B cell (primary cell): Measurements from ENCODE around the gene MLLT6. TPM values are rescaled to one million over a fixed set of nuclear protein-coding genes. Genes with fewer than 3 reads are reported as not detected.

Experiments
- ATAC-seq: fragments of 200-7000 bp; cut with Tn5 transposase; one replicate; pipeline ENCODE4 v1.10.0; 2021; ENCODE audit warnings: low read depth, mild to moderate bottlenecking, moderate number of reproducible peaks, moderate library complexity
- CTCF ChIA-PET: fragments of 350-600 bp; sonication (Branson Sonifier 250); formaldehyde crosslinking; loops from one replicate; lab custom pipeline; 2021; ENCODE audit warnings: antibody characterized with exemption, inconsistent platforms; lab: Charles Lee
- POLR2A ChIA-PET: fragments of 350-600 bp; sonication (Branson Sonifier 250); formaldehyde crosslinking; loops from one replicate; lab custom pipeline; 2021; ENCODE audit warnings: antibody characterized with exemption; lab: Charles Lee
- DNase-seq: peaks from one replicate; pipeline ENCODE4 v3.0.0; 2013
- H2AFZ ChIP-seq: 2 replicates; pipeline ENCODE4 v1.6.1; 2012; ENCODE audit warnings: mild to moderate bottlenecking, low read depth, low read length; ENCODE audit not compliant: insufficient read depth, poor library complexity, severe bottlenecking
- H3K27ac ChIP-seq, 2 donors: 1 replicate in 1 of 2; 2 replicates in 1 of 2; pipeline ENCODE4 v1.5.1; 2012 to 2013; ENCODE audit warnings: low read length in 2 of 2, mild to moderate bottlenecking in 2 of 2, moderate library complexity in 1 of 2
- H3K27me3 ChIP-seq, 4 experiments: fragments of 200-600 bp in 1 of 4; sonication (generic) in 1 of 4; replicated peaks in 1 of 4; 1 replicate in 2 of 4; 2 replicates in 2 of 4; pipeline versions ENCODE4 v1.6.1 to v1.7.0; 2013 to 2016; ENCODE audit warnings: low read length in 3 of 4, mild to moderate bottlenecking in 2 of 4, mixed read lengths in 1 of 4, moderate library complexity in 1 of 4; ENCODE audit not compliant: insufficient read depth in 4 of 4, control insufficient read depth in 3 of 4; ENCODE audit errors: control extremely low read depth in 1 of 4
- H3K36me3 ChIP-seq, 2 experiments: replicated peaks in 1 of 2; 1 replicate in 1 of 2; 2 replicates in 1 of 2; pipeline versions ENCODE4 v1.6.1 to v1.7.1; 2013; ENCODE audit warnings: low read length in 1 of 2; ENCODE audit not compliant: insufficient read depth in 2 of 2, control insufficient read depth in 1 of 2; ENCODE audit errors: control extremely low read depth in 1 of 2, extremely low read depth in 1 of 2
- H3K4me1 ChIP-seq, 2 donors: fragments of 200-600 bp in 1 of 2; sonication (generic) in 1 of 2; 1 replicate in 1 of 2; 2 replicates in 1 of 2; pipeline versions ENCODE4 v1.5.1 to v1.6.1; 2013 to 2017; ENCODE audit warnings: low read length in 2 of 2; ENCODE audit not compliant: control insufficient read depth in 2 of 2, insufficient read depth in 2 of 2
- H3K4me2 ChIP-seq: replicated peaks from 2 replicates; pipeline ENCODE3; 2012; ENCODE audit warnings: mild to moderate bottlenecking, low read depth, low read length; ENCODE audit not compliant: poor library complexity, severe bottlenecking
- H3K4me3 ChIP-seq, 5 experiments: fragments of 200-600 bp in 1 of 5; sonication (generic) in 1 of 5; 1 replicate in 3 of 5; 2 replicates in 2 of 5; pipeline versions ENCODE4 v1.5.1 to v1.7.0; 2011 to 2016; ENCODE audit warnings: low read length in 4 of 5, mild to moderate bottlenecking in 4 of 5, low read depth in 2 of 5, control low read depth in 1 of 5, moderate library complexity in 1 of 5; ENCODE audit not compliant: insufficient read depth in 1 of 5; ENCODE audit errors: control extremely low read depth in 1 of 5, extremely low read depth in 1 of 5
- H3K79me2 ChIP-seq: fragments of 200-600 bp; sonication (generic); one replicate; pipeline ENCODE4 v1.6.0; 2016; ENCODE audit warnings: low read length; ENCODE audit not compliant: control insufficient read depth, insufficient read depth
- H3K9ac ChIP-seq: fragments of 200-600 bp; sonication (generic); 2 replicates; pipeline ENCODE4 v1.6.1; 2017; ENCODE audit warnings: mild to moderate bottlenecking, low read length, moderate library complexity
- H3K9me3 ChIP-seq, 3 donors: one replicate each; pipeline versions ENCODE4 v1.6.1 to v1.7.1; 2013; ENCODE audit warnings: low read length in 2 of 3; ENCODE audit not compliant: control insufficient read depth in 2 of 3, insufficient read depth in 1 of 3; ENCODE audit errors: control extremely low read depth in 1 of 3
- H4K20me1 ChIP-seq: 2 replicates; pipeline ENCODE4 v1.6.0; 2012; ENCODE audit warnings: mild to moderate bottlenecking, low read length; ENCODE audit not compliant: insufficient read depth, control insufficient read depth, poor library complexity, severe bottlenecking
- H3K27ac Mint-ChIP-seq: one replicate; pipeline ENCODE4 v1.8.0; 2021; ENCODE audit warnings: mixed read lengths
- H3K27me3 Mint-ChIP-seq: one replicate; pipeline ENCODE4 v1.8.0; 2021; ENCODE audit warnings: mixed read lengths
- H3K4me1 Mint-ChIP-seq: one replicate; pipeline ENCODE4 v1.8.0; 2021; ENCODE audit warnings: mixed read lengths
- H3K4me3 Mint-ChIP-seq: one replicate; pipeline ENCODE4 v1.8.0; 2021; ENCODE audit warnings: mixed read lengths
- H3K9me3 Mint-ChIP-seq: one replicate; pipeline ENCODE4 v1.8.0; 2022; ENCODE audit warnings: mixed read lengths; ENCODE audit not compliant: insufficient read depth
- EZH2 ChIP-seq: IDR thresholded peaks from 2 replicates; pipeline ENCODE4 v1.6.1; 2012; ENCODE audit warnings: borderline replicate concordance, low read depth, mild to moderate bottlenecking, moderate library complexity, low read length; ENCODE audit not compliant: insufficient read depth, poor library complexity, severe bottlenecking
- WGBS: methylation state at CpG from one replicate; pipeline ENCODE4 v1.1.5; 2013; ENCODE audit warnings: missing lambda C conversion rate; ENCODE audit not compliant: insufficient coverage; 5-methylcytosine and 5-hydroxymethylcytosine counted together
- intact Hi-C: fragments of 100-400 bp; cut with micrococcal nuclease; formaldehyde crosslinking; loops from one replicate; pipeline ENCODE4 v1.10.0; 2022
- polyA plus RNA-seq: library from polyadenylated mRNA; depleted of rRNA; stranded (reverse); fragments of >200 nt; gene quantifications from 2 replicates; pipeline ENCODE4 v1.2.3, GENCODE V29; 2012
- total RNA-seq, 2 donors: library from RNA; stranded (reverse); fragments of 120-200 nt in 1 of 2; gene quantifications; 1 replicate in 1 of 2; 2 replicates in 1 of 2; pipeline versions ENCODE4 v1.2.3 to v1.2.4, GENCODE V29; 2013 to 2022
- TF ChIP-seq, protein P1 (sequence below): fragments of 200-600 bp; IDR thresholded peaks from one replicate; pipeline ENCODE4 v1.8.0; 2022; ENCODE audit warnings: antibody characterized with exemption, mild to moderate bottlenecking

Gene MLLT6
- total and polyA plus RNA-seq, 2 donors (not counting 1 experiment from before 2014, with no cell fraction given) = 165 to 288 TPM

DNA sequence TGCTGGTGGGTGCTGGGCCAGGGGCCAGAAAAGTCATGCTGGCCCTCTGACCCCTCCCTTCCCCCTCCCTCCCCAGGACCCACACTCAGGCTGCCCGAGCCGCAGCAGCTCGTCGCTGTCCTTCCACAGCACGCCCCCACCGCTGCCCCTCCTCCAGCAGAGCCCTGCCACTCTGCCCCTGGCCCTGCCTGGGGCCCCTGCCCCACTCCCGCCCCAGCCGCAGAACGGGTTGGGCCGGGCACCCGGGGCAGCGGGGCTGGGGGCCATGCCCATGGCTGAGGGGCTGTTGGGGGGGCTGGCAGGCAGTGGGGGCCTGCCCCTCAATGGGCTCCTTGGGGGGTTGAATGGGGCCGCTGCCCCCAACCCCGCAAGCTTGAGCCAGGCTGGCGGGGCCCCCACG, 16.7 kb downstream of the MLLT6 start:
- H3K9me3 Mint-ChIP-seq = no peaks in the 10 kb centered on the region
- no peak overlapping the region for H3K4me3 Mint-ChIP-seq
- no peak overlapping the region for H2AFZ ChIP-seq
- no peaks in the 10 kb centered on the region for H3K27me3 ChIP-seq
- no peaks in the 10 kb centered on the region for H3K79me2 ChIP-seq
- H3K4me3 ChIP-seq = no peak overlapping the region
- TF ChIP-seq EZH2 = no peak
- TF ChIP-seq, protein P1, sequence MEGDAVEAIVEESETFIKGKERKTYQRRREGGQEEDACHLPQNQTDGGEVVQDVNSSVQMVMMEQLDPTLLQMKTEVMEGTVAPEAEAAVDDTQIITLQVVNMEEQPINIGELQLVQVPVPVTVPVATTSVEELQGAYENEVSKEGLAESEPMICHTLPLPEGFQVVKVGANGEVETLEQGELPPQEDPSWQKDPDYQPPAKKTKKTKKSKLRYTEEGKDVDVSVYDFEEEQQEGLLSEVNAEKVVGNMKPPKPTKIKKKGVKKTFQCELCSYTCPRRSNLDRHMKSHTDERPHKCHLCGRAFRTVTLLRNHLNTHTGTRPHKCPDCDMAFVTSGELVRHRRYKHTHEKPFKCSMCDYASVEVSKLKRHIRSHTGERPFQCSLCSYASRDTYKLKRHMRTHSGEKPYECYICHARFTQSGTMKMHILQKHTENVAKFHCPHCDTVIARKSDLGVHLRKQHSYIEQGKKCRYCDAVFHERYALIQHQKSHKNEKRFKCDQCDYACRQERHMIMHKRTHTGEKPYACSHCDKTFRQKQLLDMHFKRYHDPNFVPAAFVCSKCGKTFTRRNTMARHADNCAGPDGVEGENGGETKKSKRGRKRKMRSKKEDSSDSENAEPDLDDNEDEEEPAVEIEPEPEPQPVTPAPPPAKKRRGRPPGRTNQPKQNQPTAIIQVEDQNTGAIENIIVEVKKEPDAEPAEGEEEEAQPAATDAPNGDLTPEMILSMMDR = no peak
- H3K27ac ChIP-seq = no peak overlapping the region
- CTCF ChIA-PET = interaction anchor here (1.2 to 1.3 kb wide), 2 partner anchors 9 to 13 kb away, joined by 3 to 5 read pairs; partner anchors contain the start of gene CISD3
- peaks cover 0 to 13% of the 10 kb centered on the region in 2 donors for H3K4me1 ChIP-seq
- peaks cover 16% of the 10 kb centered on the region for H3K4me1 Mint-ChIP-seq
- H4K20me1 ChIP-seq = peaks cover 20% of the 10 kb centered on the region
- POLR2A ChIA-PET = interaction anchor here (0.6 kb wide), 1 partner anchor 129 kb away, joined by 17 read pairs; no protein-coding TSS in a partner anchor
- no peak overlapping the region for H3K27ac Mint-ChIP-seq
- no peak overlapping the region for H3K9ac ChIP-seq
- ATAC-seq (no peak), DNase-seq (no peak)
- intact Hi-C loops = no loop called here
- H3K4me2 ChIP-seq = no peak overlapping the region
- no peaks in the 10 kb centered on the region for H3K27me3 Mint-ChIP-seq
- H3K36me3 ChIP-seq = peaks cover 0 to 64% of the 10 kb centered on the region in 2 experiments
- 100% methylated on average over 11 of the region's 16 CpGs for WGBS
- H3K9me3 ChIP-seq = no peaks in the 10 kb centered on the region

GRCh38 chr17:38724337-38724988, 19.4 kb downstream of the MLLT6 start:
- no peak overlapping the region for H3K4me3 Mint-ChIP-seq
- H3K4me1 Mint-ChIP-seq = peaks cover 39% of the 10 kb centered on the region
- Histone ChIP-seq H3K4me2 (no peak overlapping the region), H3K27ac (no peak overlapping the region), H3K9ac (no peak overlapping the region), H3K36me3 (peaks cover 0 to 42% of the 10 kb centered on the region in 2 experiments), H4K20me1 (peaks cover 11% of the 10 kb centered on the region), H3K4me3 (no peak overlapping the region), H3K79me2 (no peaks in the 10 kb centered on the region), H2AFZ (no peak overlapping the region), H3K4me1 (peaks cover 24 to 40% of the 10 kb centered on the region in 2 donors), H3K9me3 (peaks cover 0 to 13% (median 0%) of the 10 kb centered on the region in 3 donors), H3K27me3 (no peaks in the 10 kb centered on the region)
- intact Hi-C loops = no loop called here
- H3K27me3 Mint-ChIP-seq = no peaks in the 10 kb centered on the region
- DNase-seq = no peak
- no peaks in the 10 kb centered on the region for H3K9me3 Mint-ChIP-seq
- no peak for TF ChIP-seq EZH2
- TF ChIP-seq, protein P1 = no peak
- ChIA-PET POLR2A (interaction anchor here (0.9 kb wide), 1 partner anchor 20 kb away, joined by 5 read pairs; no protein-coding TSS in a partner anchor), CTCF (interaction anchor here (0.6 to 1.4 kb wide), 4 partner anchors 10 to 30 kb away, joined by 3 to 6 read pairs (median 4); no protein-coding TSS in a partner anchor)
- ATAC-seq = no peak
- WGBS = 73% methylated on average over 14 of the region's 16 CpGs
- no peak overlapping the region for H3K27ac Mint-ChIP-seq
